Measurements from ENCODE around the gene TMEM8B. TPM values are rescaled to one million over a fixed set of nuclear protein-coding genes. Genes with fewer than 3 reads are reported as not detected.

TMEM8B gene
- total RNA-seq, 1 experiment from 2014 or later = 9.3 TPM

- Mint-ChIP-seq H3K9me3 (no peaks in the 10 kb centered on the region), H3K4me3 (no peak overlapping the region), H3K36me3 (ENCODE audit: insufficient read depth in 1 of 3, low read depth in 3 of 3) (peaks cover 0 to 14% (median 8%) of the 10 kb centered on the region in 3 experiments; a peak in 6 of 7 replicates), H3K4me1 (peaks cover 17 to 19% of the 10 kb centered on the region in 2 experiments), H3K27ac (peak overlapping the region in 1 of 3 experiments; percentile 39; a peak in 1 of 7 replicates), H3K27me3 (ENCODE audit: low read depth) (peaks cover 4% of the 10 kb centered on the region)
- H3K4me2 ChIP-seq (ENCODE audit: insufficient read depth, insufficient read length, low read length) = no peak overlapping the region
- no peaks in the 10 kb centered on the region for H3K27me3 ChIP-seq (ENCODE audit: insufficient read depth, low read length)
- H2AFZ ChIP-seq (ENCODE audit: low read length) = no peak overlapping the region
- no peak for DNase-seq
- no peak overlapping the region for H2BK120ac ChIP-seq (ENCODE audit: low read depth, low read length, poor library complexity, severe bottlenecking)
- H4K8ac ChIP-seq (replicated peaks; ENCODE audit: insufficient read length, low read depth, low read length) = no peak overlapping the region
- H2BK15ac ChIP-seq (ENCODE audit: low read depth, low read length) = no peak overlapping the region
- no peak overlapping the region for H4K91ac ChIP-seq (ENCODE audit: insufficient read length, low read depth, low read length)
- H4K20me1 ChIP-seq (ENCODE audit: control insufficient read depth, insufficient read depth, insufficient read length) = no peaks in the 10 kb centered on the region
- no peak overlapping the region for H4K5ac ChIP-seq (ENCODE audit: insufficient read length, low read depth, low read length)
- H3K9ac ChIP-seq (ENCODE audit: extremely low read depth, insufficient read length, low read length) = no peak overlapping the region
- no peak overlapping the region for H3K56ac ChIP-seq (ENCODE audit: insufficient read length, low read depth, low read length)
- TF ChIP-seq, protein P1, sequence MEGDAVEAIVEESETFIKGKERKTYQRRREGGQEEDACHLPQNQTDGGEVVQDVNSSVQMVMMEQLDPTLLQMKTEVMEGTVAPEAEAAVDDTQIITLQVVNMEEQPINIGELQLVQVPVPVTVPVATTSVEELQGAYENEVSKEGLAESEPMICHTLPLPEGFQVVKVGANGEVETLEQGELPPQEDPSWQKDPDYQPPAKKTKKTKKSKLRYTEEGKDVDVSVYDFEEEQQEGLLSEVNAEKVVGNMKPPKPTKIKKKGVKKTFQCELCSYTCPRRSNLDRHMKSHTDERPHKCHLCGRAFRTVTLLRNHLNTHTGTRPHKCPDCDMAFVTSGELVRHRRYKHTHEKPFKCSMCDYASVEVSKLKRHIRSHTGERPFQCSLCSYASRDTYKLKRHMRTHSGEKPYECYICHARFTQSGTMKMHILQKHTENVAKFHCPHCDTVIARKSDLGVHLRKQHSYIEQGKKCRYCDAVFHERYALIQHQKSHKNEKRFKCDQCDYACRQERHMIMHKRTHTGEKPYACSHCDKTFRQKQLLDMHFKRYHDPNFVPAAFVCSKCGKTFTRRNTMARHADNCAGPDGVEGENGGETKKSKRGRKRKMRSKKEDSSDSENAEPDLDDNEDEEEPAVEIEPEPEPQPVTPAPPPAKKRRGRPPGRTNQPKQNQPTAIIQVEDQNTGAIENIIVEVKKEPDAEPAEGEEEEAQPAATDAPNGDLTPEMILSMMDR (conservative IDR thresholded peaks at IDR 0.05) = no peak
- no peak overlapping the region for H3K23ac ChIP-seq (ENCODE audit: insufficient read length, low read depth, low read length)
- H3K4ac ChIP-seq (ENCODE audit: low read depth, low read length) = no peak overlapping the region
- H2BK5ac ChIP-seq (ENCODE audit: insufficient read length, low read length) = no peak overlapping the region
- no peak overlapping the region for H3K18ac ChIP-seq (ENCODE audit: insufficient read length, low read depth, low read length)
- H3K79me1 ChIP-seq (ENCODE audit: insufficient read depth, low read depth, low read length, poor library complexity, severe bottlenecking) = no peaks in the 10 kb centered on the region
- no peaks in the 10 kb centered on the region for H3K9me3 ChIP-seq (ENCODE audit: control insufficient read depth, low read depth, low read length)
- no peak overlapping the region for H2AK5ac ChIP-seq (ENCODE audit: insufficient read length, low read length)
- peaks cover 3% of the 10 kb centered on the region for H3K23me2 ChIP-seq (ENCODE audit: insufficient read length, low read depth, low read length, poor library complexity, severe bottlenecking)
- H3K4me1 ChIP-seq (ENCODE audit: insufficient read depth, low read length) = no peaks in the 10 kb centered on the region
- WGBS (ENCODE audit: extremely low coverage, insufficient read length, low lambda C conversion rate) = no CpG with 5 or more reads among the region's 2 CpGs
- H3K27ac ChIP-seq (ENCODE audit: insufficient read length, low read depth, low read length) = no peak overlapping the region
- no peak overlapping the region for H3T11ph ChIP-seq (ENCODE audit: low read length)
- H3K79me2 ChIP-seq (ENCODE audit: insufficient read depth, low read length) = no peaks in the 10 kb centered on the region
- H3K14ac ChIP-seq (ENCODE audit: insufficient read depth, low read length) = no peak overlapping the region
- no peak overlapping the region for H2BK12ac ChIP-seq (ENCODE audit: insufficient read length, low read depth, low read length)
- no peak overlapping the region for H2BK20ac ChIP-seq (ENCODE audit: low read depth, low read length, poor library complexity, severe bottlenecking)
Observed at GRCh38 chr9:35789541-35789940, 39.5 kb upstream of the TMEM8B start.
